GM18499 (cell line): ENCODE measurements around the gene CCDC201.
"Not testable (repeated sequence)": the region's sequence is repeated elsewhere in the genome, so short reads cannot be mapped to it uniquely, and the experiment has no call there.

Experiments
- ATAC-seq: cut with Tn5 transposase; IDR thresholded peaks from one replicate; pipeline ENCODE4 v1.9.1; 2021; ENCODE audit warnings: moderate number of reproducible peaks; ENCODE audit not compliant: insufficient read depth, unreplicated experiment

Gene CCDC201

DNA sequence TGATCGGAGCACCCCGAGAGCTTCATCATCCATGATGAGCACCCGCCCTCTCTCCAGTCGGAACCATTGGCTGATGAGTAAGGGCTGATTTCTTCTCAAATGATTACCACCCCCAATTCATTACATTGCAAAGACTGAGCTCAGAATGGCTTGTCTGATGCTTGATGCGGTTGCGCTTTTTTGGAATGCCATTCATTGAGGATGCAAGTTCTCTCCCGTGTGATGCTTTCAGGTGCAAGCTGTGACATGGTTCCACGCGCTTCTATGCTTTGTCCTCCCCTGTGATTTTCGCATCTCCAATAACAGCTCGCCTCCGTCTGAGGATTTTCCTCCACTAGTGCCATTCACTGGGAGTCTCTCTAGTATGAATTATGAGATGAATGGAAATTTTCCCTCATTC lies 43.0 kb downstream of the CCDC201 start:
- not testable (repeated sequence) for ATAC-seq

DNA sequence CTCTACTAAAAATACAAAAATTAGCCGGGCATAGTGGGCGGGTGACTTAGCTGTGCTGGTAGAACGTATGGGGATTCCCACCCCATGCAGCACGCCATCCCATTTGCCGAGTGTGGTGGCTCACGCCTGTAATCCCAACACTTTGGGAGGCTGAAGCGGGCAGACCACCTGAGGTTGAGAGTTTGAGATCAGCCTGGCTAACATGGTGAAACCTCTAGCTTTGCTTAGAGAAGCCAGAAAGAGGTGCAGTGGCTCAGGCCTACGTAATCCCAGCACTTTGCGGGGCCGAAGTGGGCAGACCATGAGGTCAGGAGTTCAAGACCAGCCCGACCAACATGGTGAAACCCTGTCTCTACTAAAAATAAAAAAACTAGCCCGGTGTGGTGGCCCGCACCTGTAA lies 45.2 kb downstream of the CCDC201 start:
- not testable (repeated sequence) for ATAC-seq

DNA sequence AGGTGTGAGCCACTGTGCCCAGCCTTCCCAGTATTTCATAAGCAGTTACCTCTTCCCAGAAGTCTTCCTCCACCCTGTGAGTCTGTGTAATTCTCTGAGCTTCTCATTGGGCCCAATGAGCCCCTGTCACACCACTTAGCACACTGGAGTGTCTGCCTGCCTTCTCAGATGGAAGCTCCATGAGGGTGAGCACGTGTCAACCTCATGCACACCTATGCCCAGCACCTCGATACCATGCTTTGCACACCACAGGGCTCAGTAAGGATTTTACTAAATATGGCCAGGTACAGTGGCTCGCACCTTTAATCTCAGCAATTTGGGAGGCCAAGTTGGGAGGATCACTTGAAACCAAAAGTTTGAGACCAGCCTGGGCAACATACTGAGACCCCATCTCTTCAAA lies 46.3 kb downstream of the CCDC201 start:
- ATAC-seq, result not testable (repeated sequence)

DNA sequence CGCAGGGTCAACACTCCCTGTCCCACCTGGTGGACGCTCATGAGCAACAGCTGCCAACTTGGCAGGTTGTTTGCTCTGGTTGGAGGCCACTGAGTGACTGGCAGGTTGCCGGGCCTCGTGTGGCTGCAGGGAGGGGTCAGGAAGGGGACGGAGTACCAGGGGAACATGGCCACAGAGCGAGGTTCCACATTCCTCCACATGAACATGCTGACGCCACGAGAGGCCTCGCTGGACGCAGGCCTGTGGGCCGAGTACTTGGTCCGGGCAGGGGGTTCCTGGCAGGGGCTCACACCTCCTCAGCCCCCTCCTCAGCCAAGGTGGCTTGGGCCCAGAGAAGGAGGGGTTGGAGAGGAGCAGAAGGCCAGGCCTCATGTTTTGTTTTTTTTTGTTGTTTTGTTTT lies 54.1 kb downstream of the CCDC201 start:
- not testable (repeated sequence) for ATAC-seq

DNA sequence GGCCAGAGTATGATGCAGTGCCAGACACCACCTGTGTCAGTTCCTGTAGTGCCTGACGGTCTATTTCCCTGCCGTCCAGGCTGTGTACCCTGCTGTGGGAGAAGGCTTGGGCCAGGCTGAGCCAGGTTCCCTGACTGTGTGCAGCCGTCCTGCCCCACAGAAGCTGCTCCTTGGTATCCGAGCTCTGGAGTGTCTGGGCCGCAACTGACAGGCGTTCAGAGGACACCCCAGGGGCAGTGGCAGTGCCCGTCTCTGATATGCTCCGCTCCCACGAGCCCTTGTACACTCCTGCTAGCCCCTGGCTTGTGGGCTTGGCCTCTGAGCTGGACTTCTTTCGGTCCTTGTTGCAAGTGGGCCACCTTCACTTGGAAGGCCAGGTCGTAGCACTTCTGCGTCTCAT lies 55.0 kb downstream of the CCDC201 start:
- not testable (repeated sequence) for ATAC-seq

DNA sequence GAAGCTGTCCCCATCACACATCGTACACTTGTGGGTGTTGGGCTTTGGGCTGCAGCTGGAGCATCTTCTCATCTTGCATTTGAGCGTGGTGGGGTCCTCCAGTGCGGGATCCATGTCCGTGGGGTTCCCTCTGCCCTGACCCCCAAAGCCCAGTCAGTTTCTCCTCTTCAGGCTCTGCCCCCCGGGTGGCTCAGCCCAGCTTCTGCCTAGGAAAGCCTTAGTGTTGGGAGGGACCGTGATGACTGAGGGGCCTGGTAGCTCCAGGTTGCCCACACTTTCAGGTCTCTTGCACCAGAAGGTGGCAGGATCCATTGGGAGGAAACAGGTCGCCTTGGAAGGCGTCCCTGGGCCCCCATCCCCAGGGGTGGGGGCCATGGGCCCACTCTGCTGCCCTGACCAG lies 55.9 kb downstream of the CCDC201 start:
- ATAC-seq, result not testable (repeated sequence)

DNA sequence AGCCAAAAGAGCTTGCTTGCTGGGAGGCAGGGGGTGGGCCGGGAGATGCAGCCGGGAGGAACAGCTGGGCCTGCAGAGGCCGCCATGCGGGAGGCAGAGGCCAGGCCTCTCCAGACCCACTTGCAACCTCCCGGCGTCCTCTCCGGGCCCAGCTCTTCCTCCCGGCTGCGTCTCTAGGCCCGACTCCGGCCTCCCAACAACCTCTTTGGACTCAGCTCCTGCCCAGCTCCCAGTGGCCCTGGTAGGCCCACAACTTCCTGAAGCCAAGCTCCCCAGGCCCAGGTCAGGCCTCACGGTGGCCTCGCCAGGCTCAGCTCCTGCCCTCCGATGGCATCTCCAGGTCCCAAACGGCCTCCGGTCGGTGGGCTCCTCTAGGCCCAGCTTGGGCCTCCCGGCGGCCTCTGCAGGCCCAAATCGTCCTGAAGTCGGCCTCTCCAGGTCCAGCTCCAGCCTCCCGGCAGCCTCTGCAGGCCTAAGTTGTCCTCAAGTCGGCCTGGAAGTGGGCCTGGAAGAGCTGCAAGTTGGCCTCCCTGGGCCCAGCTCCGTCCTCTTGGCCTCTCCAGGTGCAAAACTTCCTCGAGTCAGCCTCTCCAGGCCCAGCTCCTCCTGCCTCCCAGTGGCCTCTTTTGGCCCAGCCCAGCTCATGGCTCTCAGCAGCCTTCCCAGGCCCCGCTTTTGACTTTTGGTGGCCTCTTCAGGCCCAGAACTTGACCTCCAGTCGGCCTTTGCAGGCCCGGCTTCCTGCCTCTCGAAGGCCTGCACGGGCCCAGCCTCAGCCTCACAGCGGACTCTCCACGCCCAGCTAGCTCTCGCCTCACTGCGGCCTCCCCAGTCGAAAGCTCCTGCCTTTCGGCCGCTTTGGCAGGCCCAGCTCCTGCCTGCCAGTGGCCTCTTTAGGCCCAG lies 58.4 kb downstream of the CCDC201 start:
- not testable (repeated sequence) for ATAC-seq

DNA sequence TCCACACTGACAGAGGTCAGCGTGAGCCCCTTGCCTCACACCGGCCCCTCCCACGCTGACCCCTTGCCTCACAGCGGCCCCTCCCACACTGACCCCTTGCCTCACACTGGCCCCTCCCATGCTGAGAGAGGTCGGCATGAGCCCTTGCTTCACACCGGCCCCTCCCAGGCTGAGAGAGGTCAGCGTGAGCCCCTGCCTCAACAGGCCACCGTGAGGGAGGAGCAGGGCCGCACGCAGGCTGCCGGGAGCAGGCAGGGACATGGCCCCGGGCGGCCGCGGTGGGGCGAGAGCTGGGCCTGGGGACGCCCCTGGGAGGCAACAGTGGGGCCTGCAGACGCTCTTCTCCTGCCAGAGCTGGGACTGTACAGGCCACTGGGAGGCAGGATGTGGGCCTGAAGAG lies 59.1 kb downstream of the CCDC201 start:
- ATAC-seq, result not testable (repeated sequence)

DNA sequence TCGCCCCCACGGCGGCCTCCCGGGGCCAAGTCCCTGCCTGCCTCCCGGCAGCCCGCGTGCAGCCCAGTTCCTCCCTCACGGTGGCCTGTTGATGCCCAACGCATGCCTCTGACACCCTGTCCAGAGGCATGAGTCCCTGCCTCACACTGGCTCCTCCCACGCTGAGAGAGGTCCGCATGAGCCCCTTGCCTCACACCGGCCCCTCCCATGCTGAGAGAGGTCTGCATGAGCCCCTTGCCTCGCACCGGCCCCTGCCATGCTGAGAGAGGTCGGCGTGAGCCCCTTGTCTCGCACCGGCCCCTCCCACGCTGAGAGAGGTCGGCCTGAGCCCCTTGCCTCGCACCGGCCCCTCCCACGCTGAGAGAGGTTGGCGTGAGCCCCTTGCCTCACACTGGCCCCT lies 59.9 kb downstream of the CCDC201 start:
- ATAC-seq, result no peak

DNA sequence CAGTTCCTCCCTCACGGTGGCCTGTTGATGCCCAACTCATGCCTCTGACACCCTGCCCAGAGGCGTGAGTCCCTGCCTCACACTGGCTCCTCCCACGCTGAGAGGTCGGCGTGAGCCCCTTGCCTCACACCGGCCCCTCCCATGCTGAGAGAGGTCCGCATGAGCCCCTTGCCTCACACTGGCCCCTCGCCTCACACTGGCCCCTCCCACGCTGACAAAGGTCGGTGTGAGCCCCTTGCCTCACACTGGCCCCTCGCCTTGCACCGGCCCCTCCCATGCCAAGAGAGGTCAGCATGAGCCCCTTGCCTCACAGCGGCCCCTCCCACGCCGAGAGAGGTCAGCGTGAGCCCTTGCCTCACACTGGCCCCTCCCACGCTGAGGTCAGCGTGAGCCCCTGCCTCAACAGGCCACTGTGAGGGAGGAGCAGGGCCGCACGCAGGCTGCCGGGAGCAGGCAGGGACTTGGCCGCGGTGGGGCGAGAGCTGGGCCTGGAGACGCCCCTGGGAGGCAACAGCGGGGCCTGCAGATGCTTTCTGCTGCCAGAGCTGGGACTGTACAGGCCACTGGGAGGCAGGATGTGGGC lies 61.1 kb downstream of the CCDC201 start:
- not testable (repeated sequence) for ATAC-seq

DNA sequence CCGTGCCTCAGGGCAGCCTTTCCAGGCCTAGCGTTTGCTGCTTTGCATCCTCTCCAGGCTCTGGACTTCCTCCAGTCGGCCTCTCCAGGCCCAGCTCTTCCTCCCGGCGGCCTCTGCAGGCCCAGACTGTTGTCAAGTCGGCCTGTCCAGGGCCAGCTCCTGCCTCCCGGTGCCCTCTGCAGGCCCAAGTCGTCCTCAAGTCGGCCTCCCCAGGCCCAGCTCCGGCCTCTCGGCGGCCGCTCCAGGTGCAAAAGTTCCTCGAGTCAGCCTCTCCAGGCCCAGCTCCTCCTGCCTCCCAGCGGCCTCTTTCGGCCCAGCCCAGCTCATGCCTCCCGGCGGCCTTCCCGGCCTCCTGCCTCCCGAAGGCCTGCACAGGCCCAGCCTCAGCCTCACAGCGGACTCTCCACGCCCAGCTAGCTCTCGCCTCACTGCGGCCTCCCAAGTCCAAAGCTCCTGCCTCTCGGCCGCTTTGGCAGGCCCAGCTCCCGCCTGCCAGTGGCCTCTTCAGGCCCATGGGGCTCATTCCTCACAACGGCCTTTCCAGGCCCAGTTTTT lies 62.4 kb downstream of the CCDC201 start:
- ATAC-seq, result not testable (repeated sequence)
